ENCODE measurements around the gene MROH8. TPM values are rescaled to one million over a fixed set of nuclear protein-coding genes. Genes with fewer than 3 reads are reported as not detected.

The MROH8 gene
- total and polyA plus RNA-seq, 2 of the 13 experiments (the other 11 are each of a cell fraction or from before 2014, with no cell fraction given) = 2.6 to 5.5 TPM

DNA sequence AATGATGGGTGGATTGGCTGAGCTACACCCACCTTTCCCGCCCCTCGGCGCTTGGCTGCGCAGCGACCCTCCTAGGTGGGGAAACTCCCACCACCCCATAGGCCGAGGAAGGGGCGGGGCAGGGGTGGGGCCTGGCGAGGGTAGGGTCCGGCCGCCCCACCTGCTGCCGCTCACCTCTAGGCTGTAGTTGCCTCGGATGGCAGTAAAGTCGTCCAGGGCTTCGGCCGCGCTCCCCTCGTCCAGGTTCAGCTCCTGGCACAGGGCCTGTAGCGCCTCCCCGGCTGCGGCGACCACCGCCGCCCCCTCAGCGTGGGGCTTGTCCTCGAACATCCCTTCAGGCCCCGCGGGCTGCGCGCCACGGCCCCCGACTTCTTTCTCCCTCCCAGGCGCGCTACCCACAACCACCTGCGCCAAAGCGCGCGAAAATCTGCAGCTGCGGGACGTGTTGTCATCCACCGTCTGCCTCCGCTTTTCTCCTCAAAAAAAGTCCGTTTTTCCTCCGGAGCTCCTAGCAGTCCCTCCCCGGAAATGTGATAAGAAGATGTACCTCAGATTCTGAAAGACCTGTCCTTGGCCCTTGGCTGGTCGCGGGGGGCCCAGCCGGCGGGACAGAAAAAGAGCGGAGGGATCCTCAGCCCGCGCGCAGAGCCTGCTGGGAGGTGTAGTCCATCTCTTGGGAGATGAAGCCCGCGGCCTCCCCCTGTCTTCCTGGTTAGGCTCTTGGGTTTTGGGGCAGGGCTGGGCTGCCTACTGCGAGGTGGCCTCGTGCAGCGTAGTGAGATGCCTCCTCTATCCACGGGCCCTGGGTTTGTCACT is 83.5 kb downstream of the MROH8 start, which contains the start of gene RBL1 (continued):
- TF ChIP-seq, protein P1, sequence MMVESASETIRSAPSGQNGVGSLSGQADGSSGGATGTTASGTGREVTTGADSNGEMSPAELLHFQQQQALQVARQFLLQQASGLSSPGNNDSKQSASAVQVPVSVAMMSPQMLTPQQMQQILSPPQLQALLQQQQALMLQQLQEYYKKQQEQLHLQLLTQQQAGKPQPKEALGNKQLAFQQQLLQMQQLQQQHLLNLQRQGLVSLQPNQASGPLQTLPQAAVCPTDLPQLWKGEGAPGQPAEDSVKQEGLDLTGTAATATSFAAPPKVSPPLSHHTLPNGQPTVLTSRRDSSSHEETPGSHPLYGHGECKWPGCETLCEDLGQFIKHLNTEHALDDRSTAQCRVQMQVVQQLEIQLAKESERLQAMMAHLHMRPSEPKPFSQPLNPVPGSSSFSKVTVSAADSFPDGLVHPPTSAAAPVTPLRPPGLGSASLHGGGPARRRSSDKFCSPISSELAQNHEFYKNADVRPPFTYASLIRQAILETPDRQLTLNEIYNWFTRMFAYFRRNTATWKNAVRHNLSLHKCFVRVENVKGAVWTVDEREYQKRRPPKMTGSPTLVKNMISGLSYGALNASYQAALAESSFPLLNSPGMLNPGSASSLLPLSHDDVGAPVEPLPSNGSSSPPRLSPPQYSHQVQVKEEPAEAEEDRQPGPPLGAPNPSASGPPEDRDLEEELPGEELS (CRISPR knock-in tag; IDR thresholded peaks at IDR 0.05) = peak; percentile 66
- TF ChIP-seq ARNT (IDR thresholded peaks at IDR 0.05) (no peak), HNRNPK (IDR thresholded peaks at IDR 0.05; ENCODE audit: low read depth, low read length, poor library complexity, severe bottlenecking) (peak; percentile 93), ZNF746 (CRISPR knock-in tag; IDR thresholded peaks at IDR 0.05) (peak; percentile 93), FOXO4 (CRISPR knock-in tag; conservative IDR thresholded peaks at IDR 0.05) (peak; percentile 95; the same call in 1 of the 2 replicates), ZNF460 (CRISPR knock-in tag; IDR thresholded peaks at IDR 0.05; ENCODE audit: borderline replicate concordance) (no peak; the same call in 1 of the 2 replicates), ZNF569 (CRISPR knock-in tag; IDR thresholded peaks at IDR 0.05; ENCODE audit: borderline replicate concordance) (peak; percentile 97), ETV5 (CRISPR knock-in tag; IDR thresholded peaks at IDR 0.05; ENCODE audit: borderline replicate concordance) (peak; percentile 85), ZNF816 (CRISPR knock-in tag; IDR thresholded peaks at IDR 0.05; ENCODE audit: borderline replicate concordance) (peak; percentile 98), NFIC (IDR thresholded peaks at IDR 0.05; ENCODE audit: low read length) (0 out of 2 replicates have a peak, but pooled peaks have one; percentile 84), EHMT2 (IDR thresholded peaks at IDR 0.05; ENCODE audit: borderline replicate concordance, low read depth, low read length) (peak; percentile 94; the same call in 1 of the 2 replicates), ZNF33A (CRISPR knock-in tag; IDR thresholded peaks at IDR 0.05; ENCODE audit: borderline replicate concordance) (no peak), SMAD1 (CRISPR knock-in tag; IDR thresholded peaks at IDR 0.05; ENCODE audit: borderline replicate concordance, low read depth) (peak; percentile 64; the same call in 1 of the 2 replicates), KMT2B (CRISPR knock-in tag; IDR thresholded peaks at IDR 0.05) (peak; percentile 98), MXI1 (IDR thresholded peaks at IDR 0.05; ENCODE audit: borderline replicate concordance, low read depth, low read length) (peak; percentile 80; the same call in 2 of the 3 replicates), BRD4 (CRISPR knock-in tag; IDR thresholded peaks at IDR 0.05) (peak; percentile 49; the same call in 1 of the 2 replicates)
- TF ChIP-seq, protein P2, sequence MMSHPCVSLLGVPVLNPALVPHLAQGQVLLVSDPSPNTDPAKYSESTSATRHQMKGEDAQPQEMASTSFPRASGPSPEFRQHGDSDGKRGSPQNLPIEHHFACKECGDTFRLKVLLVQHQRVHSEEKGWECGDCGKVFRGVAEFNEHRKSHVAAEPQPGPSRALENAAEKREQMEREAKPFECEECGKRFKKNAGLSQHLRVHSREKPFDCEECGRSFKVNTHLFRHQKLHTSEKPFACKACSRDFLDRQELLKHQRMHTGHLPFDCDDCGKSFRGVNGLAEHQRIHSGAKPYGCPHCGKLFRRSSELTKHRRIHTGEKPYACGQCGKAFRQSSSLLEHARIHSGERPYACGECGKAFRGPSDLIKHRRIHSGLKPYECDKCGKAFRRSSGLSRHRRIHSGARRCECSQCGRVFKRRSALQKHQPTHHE (CRISPR knock-in tag; IDR thresholded peaks at IDR 0.05; ENCODE audit: borderline replicate concordance) = peak; percentile 98
- TF ChIP-seq, protein P3, sequence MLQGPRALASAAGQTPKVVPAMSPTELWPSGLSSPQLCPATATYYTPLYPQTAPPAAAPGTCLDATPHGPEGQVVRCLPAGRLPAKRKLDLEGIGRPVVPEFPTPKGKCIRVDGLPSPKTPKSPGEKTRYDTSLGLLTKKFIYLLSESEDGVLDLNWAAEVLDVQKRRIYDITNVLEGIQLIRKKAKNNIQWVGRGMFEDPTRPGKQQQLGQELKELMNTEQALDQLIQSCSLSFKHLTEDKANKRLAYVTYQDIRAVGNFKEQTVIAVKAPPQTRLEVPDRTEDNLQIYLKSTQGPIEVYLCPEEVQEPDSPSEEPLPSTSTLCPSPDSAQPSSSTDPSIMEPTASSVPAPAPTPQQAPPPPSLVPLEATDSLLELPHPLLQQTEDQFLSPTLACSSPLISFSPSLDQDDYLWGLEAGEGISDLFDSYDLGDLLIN (CRISPR knock-in tag; IDR thresholded peaks at IDR 0.05; ENCODE audit: borderline replicate concordance) = peak; percentile 99; the same call in 1 of the 2 replicates
- TF ChIP-seq, protein P4, sequence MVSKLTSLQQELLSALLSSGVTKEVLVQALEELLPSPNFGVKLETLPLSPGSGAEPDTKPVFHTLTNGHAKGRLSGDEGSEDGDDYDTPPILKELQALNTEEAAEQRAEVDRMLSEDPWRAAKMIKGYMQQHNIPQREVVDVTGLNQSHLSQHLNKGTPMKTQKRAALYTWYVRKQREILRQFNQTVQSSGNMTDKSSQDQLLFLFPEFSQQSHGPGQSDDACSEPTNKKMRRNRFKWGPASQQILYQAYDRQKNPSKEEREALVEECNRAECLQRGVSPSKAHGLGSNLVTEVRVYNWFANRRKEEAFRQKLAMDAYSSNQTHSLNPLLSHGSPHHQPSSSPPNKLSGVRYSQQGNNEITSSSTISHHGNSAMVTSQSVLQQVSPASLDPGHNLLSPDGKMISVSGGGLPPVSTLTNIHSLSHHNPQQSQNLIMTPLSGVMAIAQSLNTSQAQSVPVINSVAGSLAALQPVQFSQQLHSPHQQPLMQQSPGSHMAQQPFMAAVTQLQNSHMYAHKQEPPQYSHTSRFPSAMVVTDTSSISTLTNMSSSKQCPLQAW (CRISPR knock-in tag; IDR thresholded peaks at IDR 0.05) = peak; percentile 98

All from HepG2 (cell line).